NCI-H748 (cell line): ENCODE data around the gene SRPK3.

ENCODE experiments used
- DNase-seq: peaks from one replicate; lab custom pipeline; 2025; ENCODE audit not compliant: unreplicated experiment; lab: John Stamatoyannopoulos, UW

SRPK3 gene

DNA sequence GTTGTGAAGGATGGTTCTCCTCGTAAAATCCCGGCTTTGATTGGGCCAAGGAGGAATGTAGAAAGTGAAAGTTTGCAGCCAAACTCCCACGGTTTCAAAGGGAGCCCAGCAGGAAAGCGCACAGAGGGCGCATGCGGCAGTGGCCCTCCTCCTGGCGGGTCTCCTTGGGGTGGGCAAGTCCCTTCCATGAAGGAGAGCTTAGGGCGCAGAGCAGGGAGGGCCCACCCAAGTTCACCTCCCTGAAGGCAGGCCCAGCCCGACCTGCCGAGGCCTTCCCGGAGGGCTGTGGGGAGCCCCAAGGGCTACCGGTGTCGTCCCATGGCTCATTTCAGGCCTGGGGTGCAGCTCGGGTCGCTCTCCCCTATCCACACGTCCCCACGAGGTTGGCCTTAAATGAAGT is 47.5 kb downstream of the SRPK3 start:
- no peak for DNase-seq

DNA sequence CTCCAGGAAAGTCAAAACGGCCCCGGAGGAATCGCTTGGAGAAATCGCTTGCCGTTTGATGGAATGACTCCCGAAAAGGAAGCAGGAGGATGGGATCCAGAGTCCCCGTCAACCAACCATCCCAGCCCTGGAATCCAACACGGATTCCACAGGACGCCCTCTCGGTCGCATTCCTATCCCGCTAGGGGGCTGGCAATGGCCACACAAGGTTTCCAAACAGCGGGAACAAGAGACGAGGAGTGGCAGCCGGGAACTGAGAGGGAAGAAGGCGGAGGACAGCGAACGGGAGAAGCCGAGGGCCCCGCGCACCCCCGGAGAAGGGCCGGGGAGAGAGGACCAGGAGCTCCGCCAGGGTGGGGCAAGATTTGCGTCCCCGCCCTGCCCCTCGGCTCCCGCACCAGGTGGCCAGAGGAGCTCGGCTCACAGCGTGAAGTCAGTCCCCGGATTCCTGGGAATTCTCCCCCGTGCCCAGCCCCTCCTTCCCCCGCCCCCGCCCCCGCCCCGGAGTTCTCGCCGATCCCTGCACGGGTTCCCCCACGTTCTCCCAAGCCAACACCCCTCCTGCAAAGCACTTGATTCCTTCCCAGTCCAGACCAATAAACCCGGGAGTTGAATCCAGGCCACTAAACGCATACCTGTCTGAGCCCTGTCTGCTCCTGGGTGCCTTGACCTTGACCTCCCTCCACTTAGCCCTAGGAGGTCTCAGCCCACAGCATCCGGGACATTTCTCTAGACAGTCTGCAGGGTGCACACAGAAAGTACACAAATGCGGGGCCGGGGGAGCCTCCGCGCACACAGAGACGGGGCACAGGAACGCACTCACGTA is 48.1 kb downstream of the SRPK3 start:
- DNase-seq: peak; percentile 15

DNA sequence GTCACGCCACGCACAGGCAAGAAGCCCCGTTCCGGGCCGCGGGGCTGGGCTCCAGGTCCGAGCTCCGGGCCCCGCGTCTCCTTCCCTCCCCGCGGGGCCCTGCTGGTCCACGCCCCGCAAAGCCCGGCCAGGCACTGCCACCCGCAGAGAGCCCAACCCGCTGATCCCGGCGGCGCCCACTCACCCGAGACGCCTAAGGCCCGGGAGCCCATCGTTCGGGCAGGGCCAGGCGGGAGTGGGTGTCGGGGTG is 48.6 kb downstream of the SRPK3 start:
- DNase-seq: no peak

DNA sequence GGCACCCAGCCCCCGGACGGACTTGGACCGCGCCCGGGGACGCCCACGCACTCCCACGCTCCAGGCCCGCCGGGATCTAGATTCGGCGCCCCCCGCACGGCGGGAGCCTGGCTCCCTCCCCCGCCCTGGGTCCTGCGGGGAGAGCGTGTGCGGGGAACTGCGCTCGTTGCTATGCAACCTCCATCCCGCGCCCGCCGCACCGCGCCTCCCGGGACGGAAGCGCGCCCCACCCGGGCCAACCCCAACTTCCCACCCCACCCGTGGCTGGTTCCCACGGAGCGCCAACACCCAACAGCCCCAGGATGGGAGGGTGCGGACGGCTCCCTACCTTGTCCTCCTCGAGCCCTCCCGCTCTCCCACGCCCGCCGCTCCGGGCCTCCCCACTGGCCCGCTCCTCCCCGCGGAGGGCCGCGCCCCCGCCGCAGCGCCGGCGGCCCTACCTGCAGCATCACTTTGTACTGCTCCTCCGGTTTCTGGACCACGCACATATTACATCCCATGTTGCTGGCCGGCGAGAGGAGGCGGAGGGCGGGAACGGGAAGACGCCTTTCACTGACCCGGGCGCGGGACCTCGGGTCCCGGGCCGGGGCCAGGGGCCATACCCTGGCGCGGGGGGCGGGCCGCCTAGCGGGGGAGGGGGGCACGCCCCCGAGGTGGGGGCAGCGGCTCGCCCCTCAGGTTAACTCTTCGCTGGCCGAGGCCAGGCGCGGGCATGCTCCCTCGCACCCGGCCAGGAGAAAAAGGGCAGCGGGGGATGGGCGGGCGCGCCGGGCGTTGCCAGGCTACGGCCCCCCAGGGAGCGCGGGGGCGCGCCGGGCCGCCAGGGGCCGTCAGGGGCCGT is 49.2 kb downstream of the SRPK3 start, which contains the start of gene PDZD4:
PDZD4 (minus strand) TSS at position 746 of the 841 bp plus-strand sequence; CDS start at position 500, 246 bp downstream.
- peak; percentile 54 for DNase-seq

DNA sequence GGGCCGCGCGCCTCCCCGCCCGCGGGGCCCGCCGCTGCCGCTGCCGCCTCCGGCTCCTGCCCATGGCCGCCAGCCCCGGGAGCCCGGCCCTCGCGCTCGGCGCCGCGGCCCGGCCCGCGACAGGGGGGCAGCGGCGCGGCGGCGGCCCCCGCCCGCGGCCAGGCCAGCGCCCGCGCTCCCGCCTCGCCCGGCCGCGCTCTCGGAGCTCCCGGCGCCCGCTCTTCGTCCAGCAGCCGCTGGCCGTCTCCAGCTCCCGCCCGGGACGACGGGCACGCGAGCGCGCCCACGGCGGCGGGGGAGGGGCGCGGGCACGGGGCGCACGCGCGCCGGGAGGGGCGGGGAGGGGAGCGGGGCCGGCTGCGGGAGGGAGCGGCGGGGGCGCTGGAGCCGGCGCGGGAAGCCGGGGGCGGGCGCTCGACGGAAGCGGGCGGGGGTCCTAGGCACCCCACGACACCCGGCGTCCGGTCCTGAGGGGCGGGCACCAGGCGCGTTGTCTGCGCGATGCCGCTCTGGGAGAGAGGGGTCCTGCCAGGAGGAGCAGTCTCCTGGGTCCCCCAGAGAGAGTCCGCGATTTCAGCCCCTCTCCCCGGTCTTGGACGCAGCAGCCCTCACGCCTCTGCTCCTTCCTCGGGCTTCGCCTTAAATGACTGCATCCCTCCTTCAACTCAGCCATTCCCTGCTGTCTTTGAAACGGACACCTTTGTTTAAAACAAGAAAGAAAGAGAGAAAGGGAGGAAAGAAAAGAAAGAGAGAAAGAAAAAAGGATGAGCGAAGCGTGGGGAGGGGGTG is 50.0 kb downstream of the SRPK3 start:
- peak; percentile 53 for DNase-seq

DNA sequence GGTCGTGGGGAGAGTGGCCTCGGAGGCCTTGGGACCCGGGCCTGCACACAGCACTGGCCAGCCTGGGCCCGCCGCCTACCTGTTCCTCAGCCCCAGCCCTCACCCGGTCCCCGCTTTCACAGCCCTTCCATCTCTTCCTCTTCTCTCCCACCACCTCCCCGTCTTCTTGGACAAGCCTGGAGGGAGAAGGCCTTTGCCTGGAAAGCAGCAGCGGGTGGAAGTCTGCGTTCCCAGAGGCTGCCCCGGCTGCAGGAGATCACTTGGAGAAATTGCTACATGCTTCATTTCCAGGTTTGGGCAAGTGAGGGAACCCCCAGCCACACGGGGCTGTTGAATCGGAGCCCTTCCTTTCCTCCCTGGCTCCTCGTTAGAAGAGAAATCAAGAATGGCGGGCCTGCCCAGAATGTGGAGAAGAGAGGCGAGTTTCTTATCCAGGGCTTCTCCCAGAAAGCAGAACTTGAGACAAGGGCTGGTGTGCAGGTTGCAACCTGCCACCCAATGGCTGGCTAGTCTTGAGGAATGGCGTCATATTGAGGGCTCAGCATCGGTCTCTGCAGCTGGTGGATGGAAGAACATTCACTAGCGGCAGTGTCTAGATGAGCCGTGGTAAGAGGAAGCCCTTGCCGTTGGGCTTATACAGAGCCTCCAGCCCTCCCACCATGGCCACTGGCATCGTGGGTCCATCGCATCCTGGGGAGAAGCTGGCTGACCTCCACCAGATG is 50.7 kb downstream of the SRPK3 start:
- DNase-seq: no peak

DNA sequence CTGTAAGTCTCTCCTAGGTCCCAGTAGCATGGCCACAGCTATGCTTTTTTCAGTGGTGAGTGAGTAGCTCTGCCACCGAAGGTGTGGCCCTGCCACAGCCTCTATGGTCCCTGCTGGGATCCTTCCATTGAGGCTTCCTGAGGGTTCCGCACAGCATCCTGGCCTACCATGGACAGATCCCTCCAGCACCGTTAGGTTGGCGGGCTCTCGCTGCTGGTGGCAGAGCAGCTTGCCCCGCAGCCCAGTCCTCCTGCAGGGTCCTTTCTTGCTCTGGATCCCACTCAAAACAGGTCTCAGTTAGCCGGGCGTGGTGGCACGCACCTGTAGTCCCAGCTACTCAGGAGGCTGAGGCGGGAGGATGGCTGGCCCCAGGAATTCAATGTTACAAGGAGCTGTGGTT is 51.9 kb downstream of the SRPK3 start:
- no peak for DNase-seq
